ENCODE results near the gene TSPEAR.
A peak's percentile ranks its signal among the peaks of the same experiment; 100 is the strongest.

Gene TSPEAR

DNA sequence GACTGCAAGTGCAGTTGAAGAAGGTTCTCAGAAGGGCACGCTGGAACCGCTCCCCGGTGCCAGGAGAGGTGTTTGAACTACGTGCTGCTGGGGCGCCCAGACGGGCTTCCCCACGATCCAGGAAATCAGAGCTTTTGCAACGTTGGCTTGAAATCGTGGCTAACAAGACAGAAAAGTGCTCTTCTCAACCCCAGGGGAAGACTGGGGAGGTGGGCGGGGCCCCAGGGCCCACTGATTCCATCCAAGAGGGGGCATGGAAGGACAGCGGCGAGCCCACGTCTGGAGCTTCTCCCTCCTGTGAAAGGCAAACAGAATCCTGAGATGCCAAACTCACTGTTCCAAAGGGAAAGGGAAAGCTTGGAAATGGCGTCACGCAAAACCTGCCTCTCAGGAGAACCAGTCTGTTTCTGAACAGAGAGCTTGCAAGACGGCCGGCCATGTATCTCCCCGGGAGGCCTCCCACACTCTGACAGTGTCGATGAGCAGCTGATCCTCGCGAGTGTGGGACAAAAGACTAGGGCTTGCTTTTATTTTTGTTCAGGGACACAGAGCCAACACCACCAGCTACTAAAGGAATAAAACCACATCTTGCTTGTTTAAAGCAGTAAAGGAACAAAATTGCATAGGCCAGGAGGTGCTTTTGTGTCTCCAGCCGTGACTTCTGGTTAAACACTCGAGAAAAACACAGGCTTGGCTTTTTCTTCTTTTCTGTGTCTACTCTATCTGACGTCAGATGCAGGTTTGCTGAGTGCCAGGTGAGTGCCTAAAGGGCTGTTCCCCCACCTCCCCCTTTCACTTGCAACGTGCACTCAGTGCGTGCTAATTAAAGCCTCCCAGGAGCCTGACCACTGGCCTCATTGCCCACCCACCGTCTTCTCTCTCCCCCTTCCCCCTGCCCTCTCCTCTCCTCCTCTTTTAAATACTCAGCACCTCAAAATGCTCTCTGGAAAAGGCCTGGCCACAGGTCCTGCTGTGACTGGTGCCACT lies 214.5 kb downstream of the TSPEAR start:
- Mint-ChIP-seq H3K9me3 (no peaks in the 10 kb centered on the region), H3K4me1 (no peaks in the 10 kb centered on the region), H3K27me3 (no peaks in the 10 kb centered on the region), H3K27ac (no peak overlapping the region), H3K36me3 (peaks cover 6% of the 10 kb centered on the region), H3K4me3 (no peak overlapping the region)

DNA sequence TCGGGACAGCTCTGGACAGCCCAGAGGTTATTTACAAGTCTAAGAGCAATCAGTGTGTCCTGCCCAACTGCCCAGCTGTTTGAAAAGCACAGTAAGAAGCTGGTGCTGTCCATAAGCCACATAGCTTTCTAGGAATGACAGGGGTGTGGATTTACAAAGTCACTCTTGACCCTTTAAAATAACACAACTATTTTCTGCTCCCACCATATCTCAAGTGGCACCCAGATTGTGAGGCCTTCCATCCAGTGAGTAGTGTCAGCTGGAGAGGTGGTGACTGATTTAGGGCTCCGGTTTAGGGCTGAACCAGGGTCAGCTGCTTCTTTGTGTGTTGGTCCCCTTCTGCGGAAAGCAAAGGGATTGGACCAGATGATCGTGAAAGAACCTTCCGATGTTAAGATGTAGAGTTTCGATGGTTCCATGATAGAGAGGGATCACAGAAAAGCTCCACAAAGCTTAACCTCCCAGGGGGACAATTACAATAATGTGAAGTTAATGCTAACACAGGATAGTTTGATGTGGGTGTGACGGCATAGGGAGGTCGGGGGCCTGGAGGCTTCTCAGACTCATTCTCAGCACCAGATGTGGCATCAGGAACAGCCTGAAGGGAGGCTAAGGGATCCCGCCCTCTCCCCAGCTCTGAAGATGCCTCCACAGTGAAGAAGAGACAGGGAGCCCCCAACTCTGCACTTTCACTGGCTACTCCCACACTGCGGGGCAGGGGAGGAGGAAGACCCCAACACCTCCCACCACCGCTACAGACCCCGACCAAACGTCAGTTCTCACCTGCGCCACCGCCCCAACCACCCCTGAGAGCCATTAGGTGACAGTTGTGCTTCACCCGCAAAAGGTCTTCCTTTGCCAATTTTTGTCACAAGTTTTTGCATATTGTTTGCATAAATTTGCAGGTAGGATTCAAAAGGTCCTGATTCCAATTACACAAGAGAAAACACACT lies 215.5 kb downstream of the TSPEAR start:
- Mint-ChIP-seq H3K4me3 (no peak overlapping the region), H3K27me3 (no peaks in the 10 kb centered on the region), H3K27ac (no peak overlapping the region), H3K4me1 (no peaks in the 10 kb centered on the region), H3K36me3 (peaks cover 6% of the 10 kb centered on the region), H3K9me3 (no peaks in the 10 kb centered on the region)

DNA sequence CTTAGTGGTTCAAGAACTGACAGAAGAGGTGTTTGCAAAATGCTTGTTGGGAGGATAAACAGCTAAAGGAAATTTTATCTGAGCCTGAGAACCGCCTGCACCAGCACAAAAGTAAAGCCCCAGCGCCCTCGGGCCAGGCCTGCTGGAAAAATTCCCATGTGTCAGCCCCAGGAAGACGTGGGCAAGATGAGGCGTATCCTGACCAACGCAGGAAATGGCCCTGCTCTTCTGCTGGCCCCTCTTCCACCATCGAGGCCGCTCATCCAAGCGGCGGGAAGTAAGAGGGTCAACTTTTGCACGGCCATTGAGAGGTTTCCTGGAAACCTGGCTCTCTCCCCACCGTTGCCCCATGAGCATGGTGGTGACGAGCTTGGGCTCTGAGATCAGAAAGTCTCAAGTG lies 216.4 kb downstream of the TSPEAR start:
- Mint-ChIP-seq H3K4me3 (no peak overlapping the region), H3K27me3 (no peaks in the 10 kb centered on the region), H3K27ac (no peak overlapping the region), H3K9me3 (no peaks in the 10 kb centered on the region), H3K36me3 (peaks cover 6% of the 10 kb centered on the region), H3K4me1 (no peaks in the 10 kb centered on the region)

GRCh38 chr21:44494418-44494817 lies 217.0 kb downstream of the TSPEAR start:
- Mint-ChIP-seq H3K4me1 (no peaks in the 10 kb centered on the region), H3K27me3 (no peaks in the 10 kb centered on the region), H3K27ac (no peak overlapping the region), H3K9me3 (no peaks in the 10 kb centered on the region), H3K4me3 (no peak overlapping the region), H3K36me3 (peaks cover 6% of the 10 kb centered on the region)

- Mint-ChIP-seq H3K27me3 (no peaks in the 10 kb centered on the region), H3K36me3 (peaks cover 6% of the 10 kb centered on the region), H3K4me3 (no peak overlapping the region), H3K4me1 (no peaks in the 10 kb centered on the region), H3K9me3 (no peaks in the 10 kb centered on the region), H3K27ac (no peak overlapping the region)
Observed at GRCh38 chr21:44492567-44493385, 218.6 kb downstream of the TSPEAR start.

- Mint-ChIP-seq H3K4me3 (no peak overlapping the region), H3K4me1 (peaks cover 6% of the 10 kb centered on the region), H3K27me3 (no peaks in the 10 kb centered on the region), H3K36me3 (peaks cover 6% of the 10 kb centered on the region), H3K27ac (no peak overlapping the region), H3K9me3 (no peaks in the 10 kb centered on the region)
Observed at GRCh38 chr21:44490816-44491215, 220.6 kb downstream of the TSPEAR start.

DNA sequence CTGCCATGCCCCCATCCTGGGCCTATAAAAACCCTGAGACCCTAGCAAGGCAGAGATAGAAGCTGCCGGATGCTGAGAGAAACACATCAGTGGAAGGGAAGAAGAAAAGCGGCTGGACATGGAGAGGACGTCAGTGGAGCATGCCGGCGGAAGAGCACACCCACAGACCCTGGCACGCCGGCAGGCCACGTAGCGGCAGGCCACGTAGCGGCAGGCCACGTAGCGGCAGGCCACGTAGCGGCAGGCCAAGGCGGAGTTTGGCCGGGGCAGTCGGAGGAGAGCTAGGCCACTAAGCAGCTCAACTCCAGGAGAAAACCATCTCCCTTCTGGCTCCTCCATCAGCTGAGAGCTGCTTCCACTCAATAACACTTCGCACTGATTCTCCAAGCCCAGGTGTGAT lies 221.0 kb downstream of the TSPEAR start:
- no peaks in the 10 kb centered on the region for H3K27me3 Mint-ChIP-seq
- H3K9me3 Mint-ChIP-seq = no peaks in the 10 kb centered on the region
- H3K27ac Mint-ChIP-seq = no peak overlapping the region
- no peak overlapping the region for H3K4me3 Mint-ChIP-seq
- peaks cover 10% of the 10 kb centered on the region for H3K4me1 Mint-ChIP-seq
- peaks cover 6% of the 10 kb centered on the region for H3K36me3 Mint-ChIP-seq

GRCh38 chr21:44489962-44490361 lies 221.4 kb downstream of the TSPEAR start:
- H3K27ac Mint-ChIP-seq = no peak overlapping the region
- H3K4me1 Mint-ChIP-seq = peaks cover 11% of the 10 kb centered on the region
- no peak overlapping the region for H3K4me3 Mint-ChIP-seq
- H3K27me3 Mint-ChIP-seq = no peaks in the 10 kb centered on the region
- H3K36me3 Mint-ChIP-seq = peaks cover 6% of the 10 kb centered on the region
- no peaks in the 10 kb centered on the region for H3K9me3 Mint-ChIP-seq

DNA sequence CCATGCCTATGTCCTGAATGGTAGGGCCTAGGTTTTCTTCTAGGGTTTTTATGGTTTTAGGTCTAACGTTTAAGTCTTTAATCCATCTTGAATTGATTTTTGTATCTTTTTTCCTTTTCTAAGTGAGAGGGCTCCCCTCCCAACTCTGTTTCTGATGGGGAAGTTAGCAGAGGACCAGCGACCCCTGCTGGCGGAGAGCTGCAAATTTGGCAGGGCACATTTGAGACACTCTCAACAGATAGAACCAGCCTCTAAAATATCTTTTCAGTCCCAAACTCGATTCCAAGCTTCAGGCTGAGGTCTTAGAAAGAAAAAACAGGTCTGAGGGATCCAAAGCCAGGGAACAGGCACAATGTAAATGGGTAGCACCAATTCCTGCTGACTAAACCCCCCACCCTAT lies 223.5 kb downstream of the TSPEAR start:
- Mint-ChIP-seq H3K9me3 (no peaks in the 10 kb centered on the region), H3K27ac (no peak overlapping the region), H3K4me3 (no peak overlapping the region), H3K27me3 (no peaks in the 10 kb centered on the region), H3K36me3 (peaks cover 4% of the 10 kb centered on the region), H3K4me1 (peaks cover 14% of the 10 kb centered on the region)

- no peak overlapping the region for H3K27ac Mint-ChIP-seq
- no peaks in the 10 kb centered on the region for H3K36me3 Mint-ChIP-seq
- H3K27me3 Mint-ChIP-seq = no peaks in the 10 kb centered on the region
- H3K9me3 Mint-ChIP-seq = no peaks in the 10 kb centered on the region
- peak overlapping the region; percentile 11 for H3K4me3 Mint-ChIP-seq
- H3K4me1 Mint-ChIP-seq = peaks cover 14% of the 10 kb centered on the region
Observed at GRCh38 chr21:44486302-44486701, 225.1 kb downstream of the TSPEAR start.

- H3K4me1 Mint-ChIP-seq = peaks cover 14% of the 10 kb centered on the region
- H3K4me3 Mint-ChIP-seq = no peak overlapping the region
- H3K27ac Mint-ChIP-seq = no peak overlapping the region
- no peaks in the 10 kb centered on the region for H3K36me3 Mint-ChIP-seq
- no peaks in the 10 kb centered on the region for H3K27me3 Mint-ChIP-seq
- H3K9me3 Mint-ChIP-seq = no peaks in the 10 kb centered on the region
Observed at GRCh38 chr21:44485796-44486195, 225.6 kb downstream of the TSPEAR start.

DNA sequence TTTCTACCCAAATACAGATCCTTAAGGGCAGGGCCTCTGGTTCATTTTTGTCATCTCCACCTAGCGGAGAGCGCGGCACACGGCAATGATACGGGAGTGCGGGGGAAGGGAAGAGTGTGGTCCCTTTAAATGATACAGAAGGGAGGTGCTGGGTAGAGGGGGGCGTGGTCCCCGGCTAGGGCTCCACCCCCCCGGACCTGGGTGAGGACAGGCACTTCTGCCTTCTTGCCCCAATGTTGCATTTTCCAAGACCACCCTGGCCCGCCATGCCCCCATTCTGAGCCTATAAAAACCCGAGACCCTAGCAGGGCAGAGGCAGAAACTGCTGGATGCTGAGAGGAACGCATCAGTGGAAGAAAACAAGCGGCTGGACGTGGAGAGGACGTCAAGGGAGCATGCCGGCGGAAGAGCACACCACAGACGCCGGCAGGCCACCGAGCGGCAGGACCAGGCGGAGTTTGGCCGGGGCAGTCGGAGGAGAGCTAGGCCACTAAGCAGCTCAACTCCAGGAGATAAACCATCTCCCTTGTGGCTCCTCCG lies 226.0 kb downstream of the TSPEAR start:
- H3K4me3 Mint-ChIP-seq = peak overlapping the region; percentile 40
- no peak overlapping the region for H3K27ac Mint-ChIP-seq
- no peaks in the 10 kb centered on the region for H3K36me3 Mint-ChIP-seq
- no peaks in the 10 kb centered on the region for H3K27me3 Mint-ChIP-seq
- H3K9me3 Mint-ChIP-seq = no peaks in the 10 kb centered on the region
- H3K4me1 Mint-ChIP-seq = peaks cover 14% of the 10 kb centered on the region

DNA sequence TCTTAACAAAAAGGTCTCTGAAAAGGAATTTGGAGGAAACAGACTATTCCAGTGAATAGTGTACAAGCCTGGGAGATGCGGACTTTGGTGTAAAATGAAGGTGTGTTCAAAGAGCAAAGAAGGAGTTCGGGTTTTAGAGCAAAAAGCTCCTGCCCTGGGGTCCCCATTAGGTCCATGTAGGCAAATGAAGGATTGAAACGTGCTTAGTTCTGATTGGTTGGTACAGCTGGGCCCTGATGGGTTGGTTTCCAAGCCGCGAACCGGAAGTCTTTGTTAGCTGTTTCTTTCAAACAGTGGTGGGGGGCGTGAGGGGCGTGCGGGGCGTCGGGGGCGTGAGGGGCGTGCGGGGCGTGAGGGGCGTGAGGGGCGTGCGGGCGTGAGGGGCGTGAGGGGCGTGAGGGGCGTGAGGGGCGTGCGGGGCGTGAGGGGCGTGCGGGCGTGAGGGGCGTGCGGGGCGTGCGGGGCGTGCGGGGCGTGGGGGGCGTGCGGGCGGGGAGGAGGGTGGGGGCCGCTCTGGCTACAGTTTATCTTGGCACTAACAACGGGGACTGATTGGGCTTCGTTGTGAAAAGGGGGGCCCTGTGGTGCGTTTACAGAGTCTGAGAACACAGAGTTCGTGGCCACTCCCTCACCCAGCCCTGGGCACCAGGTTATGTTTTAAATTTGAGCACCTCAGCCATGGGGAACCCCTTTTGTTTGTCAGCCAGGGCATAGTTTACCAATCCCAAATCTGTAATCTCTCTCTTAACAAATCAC lies 226.7 kb downstream of the TSPEAR start:
- no peak overlapping the region for H3K4me3 Mint-ChIP-seq
- no peaks in the 10 kb centered on the region for H3K9me3 Mint-ChIP-seq
- H3K4me1 Mint-ChIP-seq = peaks cover 14% of the 10 kb centered on the region
- no peaks in the 10 kb centered on the region for H3K27me3 Mint-ChIP-seq
- H3K36me3 Mint-ChIP-seq = no peaks in the 10 kb centered on the region
- peak overlapping the region; percentile 43 for H3K27ac Mint-ChIP-seq

Measured in activated naive CD4-positive, alpha-beta T cell treated with anti-CD3 and anti-CD28 coated beads, Interleukin-2, amount 50 U/mL, for 24 hours (primary cell).